CD4-positive, alpha-beta T cell treated with Interferon alpha-2 for 1 hour (primary cell): Measurements from ENCODE around the gene CEP112.
"Not testable (repeated sequence)": the region's sequence is repeated elsewhere in the genome, so short reads cannot be mapped to it uniquely, and the experiment has no call there.

Source experiments
- DNase-seq, 2 donors: peaks; one replicate each; pipeline ENCODE4 v3.0.0-alpha.2; 2020 to 2022

CEP112 gene

GRCh38 chr17:65759532-65759931 lies 432.4 kb downstream of the CEP112 start:
- DNase-seq, result no peak

- DNase-seq, result no peak
These were observed 435.2 kb downstream of the CEP112 start for GRCh38 chr17:65756760-65757159.

GRCh38 chr17:65755799-65756198 lies 436.1 kb downstream of the CEP112 start:
- DNase-seq, result no peak

GRCh38 chr17:65754630-65755029 lies 437.3 kb downstream of the CEP112 start:
- DNase-seq, result no peak

- DNase-seq, result no peak
These were observed 437.9 kb downstream of the CEP112 start for GRCh38 chr17:65754081-65754480.

- DNase-seq, result no peak
These were observed 438.6 kb downstream of the CEP112 start for GRCh38 chr17:65753348-65753747.

GRCh38 chr17:65751263-65751662 lies 440.7 kb downstream of the CEP112 start:
- no peak for DNase-seq

- peak; percentile 22 to 57 for DNase-seq
These were observed 441.3 kb downstream of the CEP112 start for GRCh38 chr17:65750631-65751115.

GRCh38 chr17:65750166-65750565 lies 441.8 kb downstream of the CEP112 start:
- no peak for DNase-seq

- DNase-seq, result no peak
These were observed 442.5 kb downstream of the CEP112 start for GRCh38 chr17:65749479-65749878.

- DNase-seq, result no peak
These were observed 446.7 kb downstream of the CEP112 start for GRCh38 chr17:65745241-65745640.

- no peak for DNase-seq
These were observed 448.7 kb downstream of the CEP112 start for GRCh38 chr17:65743308-65743655.

GRCh38 chr17:65742403-65743307 lies 449.3 kb downstream of the CEP112 start:
- no peak for DNase-seq

- no peak for DNase-seq
These were observed 450.2 kb downstream of the CEP112 start for GRCh38 chr17:65741710-65742109.

- no peak for DNase-seq
These were observed 452.9 kb downstream of the CEP112 start for GRCh38 chr17:65739034-65739433.

- DNase-seq, result no peak
These were observed 454.5 kb downstream of the CEP112 start for GRCh38 chr17:65737451-65737850.

- DNase-seq, result no peak
These were observed 458.6 kb downstream of the CEP112 start for GRCh38 chr17:65733314-65733713.

GRCh38 chr17:65732667-65733066 lies 459.3 kb downstream of the CEP112 start:
- not testable (repeated sequence) for DNase-seq

GRCh38 chr17:65730711-65731169 lies 461.2 kb downstream of the CEP112 start:
- DNase-seq, result no peak

- no peak for DNase-seq
These were observed 462.7 kb downstream of the CEP112 start for GRCh38 chr17:65729207-65729606.

- no peak for DNase-seq
These were observed 464.1 kb downstream of the CEP112 start for GRCh38 chr17:65727832-65728231.

GRCh38 chr17:65727246-65727645 lies 464.7 kb downstream of the CEP112 start:
- no peak for DNase-seq

- no peak for DNase-seq
These were observed 468.3 kb downstream of the CEP112 start for GRCh38 chr17:65723431-65724151.

- DNase-seq, result no peak
These were observed 473.3 kb downstream of the CEP112 start for GRCh38 chr17:65718601-65719000.
